CD4-positive, alpha-beta T cell treated with Interleukin-10 for 1 hour (primary cell): Measurements from ENCODE around the gene C16orf86.
A peak's percentile ranks its signal among the peaks of the same experiment; 100 is the strongest.

ENCODE experiments used
- DNase-seq: peaks from one replicate; pipeline ENCODE4 v3.0.0-alpha.2; 2020

C16orf86 gene

DNA sequence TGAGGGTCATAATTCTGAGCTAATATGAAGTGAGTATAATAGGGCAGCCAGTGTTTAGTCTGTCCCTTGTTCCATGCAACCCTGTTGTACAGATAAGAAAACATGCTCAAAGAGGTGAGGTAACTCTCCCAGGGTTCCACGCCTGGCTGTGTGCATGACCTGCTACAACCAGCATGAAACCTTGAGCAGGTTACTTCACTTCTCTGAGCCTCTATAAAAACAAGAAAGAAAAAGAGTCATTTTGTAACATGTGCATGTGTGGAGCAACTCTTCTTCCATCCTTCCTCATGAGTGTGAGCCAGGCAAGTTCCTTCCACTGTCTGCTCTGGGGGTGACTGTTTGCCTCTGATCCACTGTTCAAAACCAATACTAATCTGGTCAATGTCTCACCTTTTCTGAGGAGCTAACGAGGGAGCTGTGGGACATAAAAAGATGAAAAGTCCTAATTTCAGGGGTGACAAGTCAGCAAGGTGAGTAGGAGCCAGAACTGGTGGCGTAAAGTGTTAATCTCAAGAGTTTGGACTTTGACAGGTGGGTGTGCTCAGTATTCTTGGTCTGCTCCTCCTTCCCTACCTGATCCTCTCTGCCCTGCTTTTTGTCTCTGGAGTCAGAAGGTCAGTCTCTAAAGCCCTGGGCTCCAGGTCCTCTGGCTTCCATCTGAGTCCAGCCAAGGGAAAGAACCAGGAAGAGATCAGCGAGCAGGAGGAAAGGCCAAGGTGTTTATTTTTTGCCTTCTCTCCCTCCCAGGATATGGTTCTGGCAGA, 31.0 kb downstream of the C16orf86 start:
- DNase-seq, result no peak

DNA sequence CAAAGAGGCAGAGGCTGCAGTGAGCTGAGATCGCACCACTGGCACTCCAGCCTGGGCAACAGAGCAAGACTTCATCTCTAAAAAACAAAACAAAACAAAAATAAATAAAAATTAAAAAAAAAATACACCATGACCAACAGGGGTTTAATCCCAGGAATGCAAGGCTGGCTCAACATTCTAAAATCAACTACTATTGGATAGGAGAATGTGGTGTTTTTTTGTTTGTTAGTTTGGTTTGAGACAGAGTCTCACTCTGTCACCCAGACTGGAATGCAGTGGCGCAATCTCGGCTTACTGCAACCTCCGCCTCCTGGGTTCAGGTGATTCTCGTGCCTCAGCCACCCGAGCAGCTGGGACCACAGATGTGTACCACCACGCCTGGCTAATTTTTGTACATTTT, 32.7 kb downstream of the C16orf86 start:
- no peak for DNase-seq

DNA sequence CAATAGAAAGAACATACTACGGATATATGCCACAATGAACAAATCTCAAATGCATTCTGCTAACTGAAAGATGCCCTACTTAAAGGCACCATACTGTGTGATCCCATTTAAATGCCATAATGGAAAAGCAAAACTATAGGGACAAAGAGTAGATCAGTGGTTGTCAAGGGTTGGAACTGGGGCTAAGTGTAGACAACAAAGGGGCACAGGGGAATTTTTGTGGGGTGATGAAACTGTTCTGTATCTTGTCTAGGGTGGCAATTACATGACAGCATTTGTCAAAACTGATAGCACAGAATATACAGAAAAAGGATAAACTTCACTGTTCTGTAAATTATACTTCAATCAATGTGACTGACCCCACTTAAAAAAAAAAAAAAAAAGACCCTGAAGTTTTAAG, 34.8 kb downstream of the C16orf86 start:
- DNase-seq, result no peak

DNA sequence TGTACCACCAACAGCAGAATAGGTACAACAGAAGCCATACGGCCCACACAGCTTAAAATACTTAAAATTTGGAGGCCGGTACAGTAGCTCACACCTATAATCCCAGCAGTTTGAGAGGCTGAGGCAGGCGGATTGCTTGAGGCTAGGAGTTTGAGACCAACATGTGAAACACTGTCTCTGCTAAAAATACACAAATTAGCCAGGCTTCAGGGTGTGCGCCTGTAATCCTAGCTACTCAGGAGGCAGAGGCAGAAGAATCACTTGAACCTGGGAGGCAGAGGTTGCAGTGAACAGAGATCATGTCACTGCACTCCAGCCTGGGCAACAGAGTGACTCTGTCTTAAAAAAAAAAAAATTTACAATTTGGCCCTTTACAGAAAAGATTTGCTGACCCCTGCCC, 35.5 kb downstream of the C16orf86 start:
- no peak for DNase-seq

DNA sequence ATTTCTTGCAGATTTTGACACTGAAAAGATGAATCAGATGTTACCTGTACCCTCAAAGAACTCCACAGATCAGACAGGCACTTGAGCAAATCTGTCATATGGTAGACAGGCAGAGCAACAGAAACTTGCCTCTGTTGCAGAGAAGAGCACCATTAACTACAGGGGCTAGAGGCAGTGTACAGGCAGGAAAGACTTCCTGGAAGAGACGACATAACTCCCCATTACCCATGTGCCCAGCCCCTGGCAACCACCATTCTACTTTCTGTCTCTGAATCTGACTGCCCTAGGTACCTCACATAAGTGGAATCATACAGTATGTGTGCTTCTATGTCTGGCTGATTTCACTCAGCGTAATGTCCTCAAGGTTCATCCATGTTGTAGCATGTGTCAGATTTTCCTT, 37.0 kb downstream of the C16orf86 start:
- peak; percentile 6 for DNase-seq

DNA sequence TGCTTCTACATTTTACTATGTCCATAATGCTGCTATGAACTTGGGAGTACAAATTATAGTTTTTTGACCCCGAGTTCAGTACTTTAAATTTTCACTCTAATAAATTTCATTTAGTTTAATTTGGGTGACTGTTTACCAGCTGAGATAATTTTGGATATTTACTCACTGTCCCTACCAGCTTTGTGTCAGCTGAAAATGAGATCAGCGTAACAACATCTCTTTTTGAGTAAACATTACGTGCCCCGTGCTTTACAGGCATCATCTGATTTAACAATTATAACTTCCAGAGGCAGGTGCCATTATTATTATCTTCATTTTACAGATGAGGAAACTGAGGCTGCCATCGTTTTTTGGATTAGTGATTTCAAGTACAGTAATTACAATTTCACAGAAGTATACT, 37.5 kb downstream of the C16orf86 start:
- DNase-seq, result no peak

DNA sequence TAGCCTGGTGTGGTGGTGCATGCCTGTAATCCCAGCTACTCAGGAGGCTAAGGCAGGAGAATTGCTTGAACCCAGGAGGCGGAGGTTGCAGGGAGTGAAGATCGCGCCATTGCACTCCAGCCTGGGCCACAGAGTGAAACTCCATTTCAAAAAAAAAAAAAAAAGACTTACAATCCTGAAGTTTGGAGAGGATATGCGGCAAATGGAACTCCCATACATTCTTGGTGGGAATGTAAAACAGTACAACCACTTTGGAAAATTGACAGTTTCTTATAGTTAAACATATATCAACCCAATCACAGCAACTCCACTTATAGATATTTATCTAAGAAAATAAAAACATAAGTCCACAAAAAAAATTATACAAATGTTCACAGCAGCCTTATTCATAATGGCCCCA, 40.6 kb downstream of the C16orf86 start:
- DNase-seq, result no peak

DNA sequence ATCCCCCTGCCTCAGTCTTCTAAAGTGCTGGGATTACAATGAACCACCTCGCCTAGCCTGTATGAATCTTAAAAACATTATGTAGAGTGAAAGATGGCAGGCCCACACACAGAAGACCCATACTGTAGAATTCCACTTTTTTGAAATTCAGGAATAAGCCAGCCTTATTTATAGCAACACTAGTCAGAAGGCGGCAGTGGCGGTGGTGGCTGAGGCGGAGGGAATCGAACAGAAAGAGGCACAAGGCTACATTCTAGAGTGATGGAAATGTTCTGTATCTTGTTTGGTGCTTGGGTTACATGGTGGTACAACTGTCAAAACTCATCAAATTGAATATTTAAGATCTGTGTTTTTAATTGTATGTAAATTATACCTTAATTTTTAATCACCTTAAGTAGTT, 41.2 kb downstream of the C16orf86 start:
- DNase-seq, result no peak

DNA sequence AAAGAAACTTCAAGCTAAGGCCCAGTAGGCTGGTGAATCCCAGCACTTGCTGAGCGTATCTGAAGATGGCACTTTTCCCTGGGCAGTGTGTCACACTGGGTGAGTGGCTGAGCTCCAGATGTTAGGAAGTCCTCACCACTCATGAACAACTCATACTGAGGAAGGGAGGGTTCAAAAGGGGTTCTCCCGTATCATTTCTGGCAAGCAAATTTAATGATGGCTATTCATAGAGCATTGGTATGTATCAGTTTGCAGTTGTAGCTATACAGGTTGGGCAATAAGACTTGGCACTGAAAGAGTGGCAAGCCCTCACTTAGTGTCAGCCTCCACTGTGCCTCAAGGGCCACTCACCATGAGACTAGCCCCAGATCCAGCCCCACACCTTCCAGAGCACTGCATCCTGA, 41.8 kb downstream of the C16orf86 start:
- no peak for DNase-seq

DNA sequence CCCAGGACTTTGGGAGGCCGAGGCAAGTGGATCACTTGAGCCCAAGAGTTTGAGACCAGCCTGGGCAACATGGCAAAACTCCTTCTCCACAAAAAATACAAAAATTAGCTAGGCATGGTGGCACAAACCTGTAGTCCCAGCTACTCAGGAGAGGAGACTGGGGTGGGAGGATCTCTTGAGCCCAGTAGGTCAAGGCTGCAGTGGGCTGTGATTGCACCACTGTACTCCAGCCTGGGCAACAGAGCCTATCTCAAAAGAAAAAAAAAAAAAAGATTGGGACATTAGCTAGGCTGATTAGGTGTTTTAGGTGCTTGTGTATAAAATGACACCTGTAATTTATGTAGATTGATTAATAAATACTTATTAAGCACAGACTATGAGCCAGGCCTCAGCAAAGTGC, 42.4 kb downstream of the C16orf86 start:
- no peak for DNase-seq

DNA sequence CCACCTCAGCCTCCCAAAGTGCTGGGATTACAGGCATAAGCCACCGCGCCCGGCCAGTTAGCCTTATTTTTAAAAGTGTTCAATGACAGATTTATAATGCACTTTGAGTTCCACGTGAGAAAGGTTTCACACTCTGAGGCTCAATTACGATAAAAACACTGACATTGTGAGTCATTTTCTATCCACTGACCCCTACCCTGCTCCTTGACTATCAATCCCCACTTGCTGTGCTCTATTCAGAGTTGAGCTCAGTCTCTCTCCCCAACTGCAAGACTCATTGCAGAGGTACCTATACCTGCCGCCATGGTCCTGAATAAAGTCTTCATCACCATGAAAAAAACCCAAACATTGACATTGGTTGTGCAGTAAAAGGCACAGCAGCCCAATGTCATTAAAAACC, 44.0 kb downstream of the C16orf86 start:
- no peak for DNase-seq

DNA sequence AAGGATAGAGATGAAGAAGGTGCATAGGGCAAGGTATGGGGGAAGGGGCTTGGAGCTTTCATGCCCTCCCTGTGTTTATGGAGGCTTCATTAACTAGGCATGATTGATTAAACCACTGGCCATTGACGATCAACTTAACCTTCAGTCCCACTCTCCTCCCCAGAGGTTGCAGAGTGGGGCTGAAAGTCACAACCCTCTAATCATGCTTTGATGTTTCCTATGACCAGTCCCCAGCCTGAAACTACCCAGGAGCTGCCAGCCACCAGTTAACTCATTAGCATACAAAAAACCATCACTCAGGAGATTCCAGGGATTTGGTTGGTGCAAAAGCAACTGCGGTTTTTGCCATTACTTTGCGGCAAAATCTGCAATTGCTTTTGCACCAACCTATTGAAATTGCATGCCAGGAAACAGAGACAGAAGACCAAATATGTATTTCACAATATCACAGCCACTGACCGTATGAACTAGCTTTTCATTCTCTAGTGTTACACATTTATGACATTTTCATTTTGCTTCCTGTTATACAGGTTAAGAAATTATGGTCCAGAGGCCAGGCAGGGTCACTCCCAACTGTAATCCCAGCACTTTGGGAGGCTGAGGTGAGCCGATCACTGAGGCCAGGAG, 47.1 kb downstream of the C16orf86 start:
- no peak for DNase-seq

DNA sequence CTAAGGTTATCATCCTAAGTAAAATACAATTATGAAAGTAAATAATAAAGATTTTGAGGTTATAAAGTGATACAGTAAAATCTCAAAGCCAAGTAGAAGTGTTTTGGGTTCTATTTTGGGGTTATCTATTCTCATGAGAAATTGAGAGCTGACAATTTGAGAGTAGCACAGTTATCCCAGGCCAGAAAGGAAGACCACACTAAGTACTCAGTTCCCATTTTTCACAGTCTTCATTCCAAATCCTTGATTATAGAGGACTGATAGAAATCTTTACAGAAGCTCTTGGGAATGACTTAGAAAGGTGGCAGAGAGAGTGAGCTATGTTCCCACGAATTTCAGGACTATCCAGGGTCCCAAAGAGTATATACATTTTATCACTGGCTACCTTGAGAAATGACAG, 47.9 kb downstream of the C16orf86 start:
- DNase-seq, result no peak

DNA sequence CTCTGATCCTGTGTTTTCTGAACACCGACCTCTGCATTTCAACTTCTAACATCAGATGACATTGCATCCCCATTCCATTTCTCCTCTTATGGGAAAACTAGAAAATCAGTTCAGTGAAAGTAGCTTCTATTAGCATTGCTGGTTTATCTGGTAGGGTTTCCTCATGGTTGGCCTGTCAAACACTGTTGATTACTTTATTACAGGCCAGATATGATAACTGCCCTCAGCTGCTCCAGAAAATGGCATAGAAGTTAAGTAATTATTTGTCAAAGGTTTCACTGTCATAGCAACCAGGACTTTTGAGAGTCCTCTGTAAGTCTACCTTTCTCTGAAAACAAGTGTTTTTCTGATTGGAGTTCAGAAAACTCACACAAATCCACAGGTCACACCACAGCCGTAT, 49.5 kb downstream of the C16orf86 start:
- DNase-seq, result no peak
